ENCODE results near the gene PLA2G6.

The PLA2G6 gene

GRCh38 chr22:38107692-38108515, 73.7 kb downstream of the PLA2G6 start:
- DNase-seq = no peak

DNA sequence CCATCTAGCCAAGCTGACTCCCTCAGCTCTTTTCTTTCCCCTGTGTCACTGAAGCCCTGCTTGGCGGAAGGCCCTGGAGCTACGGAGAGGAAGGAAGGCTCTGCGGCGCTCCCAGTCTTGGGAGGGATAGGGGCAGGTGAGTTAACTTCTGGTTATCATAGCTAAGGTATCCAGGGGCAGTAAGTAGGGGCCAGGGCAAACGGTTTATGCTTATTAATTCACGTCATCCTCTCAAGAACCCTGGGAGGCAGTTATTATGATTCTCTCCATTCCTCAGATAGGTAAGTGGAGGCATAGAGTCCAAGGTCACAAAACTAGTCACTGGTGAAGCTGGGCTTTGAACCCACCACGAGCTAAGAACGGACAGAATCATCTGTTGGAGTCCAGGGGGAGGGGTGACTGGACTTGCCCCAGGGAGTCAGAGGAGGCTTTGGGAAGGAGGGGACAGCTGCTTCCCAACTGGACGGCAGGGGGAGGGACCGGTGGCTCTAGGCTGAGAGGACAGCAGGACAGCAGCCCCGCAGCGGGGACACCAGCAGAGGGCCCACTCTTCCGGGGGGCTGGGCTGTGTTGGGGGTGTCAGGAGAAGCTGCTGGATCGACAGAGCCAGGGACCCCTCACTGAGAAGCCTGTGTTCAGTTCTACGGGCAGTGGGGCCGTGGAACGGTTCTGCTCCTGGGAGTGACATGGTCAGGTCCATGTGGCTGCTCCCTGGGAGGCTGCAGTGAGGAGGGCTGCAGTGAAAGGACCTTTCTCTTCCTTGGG, 74.6 kb downstream of the PLA2G6 start:
- no peak for DNase-seq

DNA sequence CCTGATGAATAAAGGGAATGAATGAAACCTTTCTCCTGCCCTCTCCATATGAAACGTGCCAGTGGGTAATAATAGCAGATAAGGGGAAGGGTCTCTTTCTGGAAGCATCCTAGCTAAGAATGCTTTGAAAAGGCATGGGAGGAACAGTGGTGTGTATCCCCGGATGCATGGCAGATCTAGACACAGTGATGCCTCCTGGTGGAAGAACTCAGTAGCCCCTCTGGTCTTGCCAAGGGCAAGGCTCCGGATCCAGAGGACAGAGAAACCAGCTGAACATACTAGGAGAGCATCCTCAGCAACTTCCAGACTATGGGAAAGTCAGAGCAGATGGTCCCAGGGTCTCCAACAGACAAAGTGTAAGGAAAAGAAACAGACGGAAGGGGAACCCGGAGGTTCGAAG, 77.5 kb downstream of the PLA2G6 start:
- DNase-seq = no peak

DNA sequence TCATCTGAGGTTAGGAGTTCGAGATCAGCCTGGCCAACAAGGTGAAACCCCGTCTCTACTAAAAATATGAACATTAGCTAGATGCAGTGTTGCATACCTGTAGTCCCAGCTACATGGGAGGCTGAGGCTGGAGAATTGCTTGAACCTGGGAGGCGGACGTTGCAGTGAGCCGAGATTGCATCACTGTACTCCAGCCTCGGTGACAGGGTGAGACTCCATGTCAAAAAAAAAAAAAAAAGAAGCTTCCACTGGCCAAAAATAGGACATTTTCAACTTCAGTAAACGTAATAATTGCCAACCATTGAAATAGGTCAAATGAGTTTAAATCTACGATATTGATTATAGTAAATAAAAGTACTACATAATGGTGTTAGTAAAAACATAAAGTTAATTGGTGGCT, 78.0 kb downstream of the PLA2G6 start:
- no peak for DNase-seq

DNA sequence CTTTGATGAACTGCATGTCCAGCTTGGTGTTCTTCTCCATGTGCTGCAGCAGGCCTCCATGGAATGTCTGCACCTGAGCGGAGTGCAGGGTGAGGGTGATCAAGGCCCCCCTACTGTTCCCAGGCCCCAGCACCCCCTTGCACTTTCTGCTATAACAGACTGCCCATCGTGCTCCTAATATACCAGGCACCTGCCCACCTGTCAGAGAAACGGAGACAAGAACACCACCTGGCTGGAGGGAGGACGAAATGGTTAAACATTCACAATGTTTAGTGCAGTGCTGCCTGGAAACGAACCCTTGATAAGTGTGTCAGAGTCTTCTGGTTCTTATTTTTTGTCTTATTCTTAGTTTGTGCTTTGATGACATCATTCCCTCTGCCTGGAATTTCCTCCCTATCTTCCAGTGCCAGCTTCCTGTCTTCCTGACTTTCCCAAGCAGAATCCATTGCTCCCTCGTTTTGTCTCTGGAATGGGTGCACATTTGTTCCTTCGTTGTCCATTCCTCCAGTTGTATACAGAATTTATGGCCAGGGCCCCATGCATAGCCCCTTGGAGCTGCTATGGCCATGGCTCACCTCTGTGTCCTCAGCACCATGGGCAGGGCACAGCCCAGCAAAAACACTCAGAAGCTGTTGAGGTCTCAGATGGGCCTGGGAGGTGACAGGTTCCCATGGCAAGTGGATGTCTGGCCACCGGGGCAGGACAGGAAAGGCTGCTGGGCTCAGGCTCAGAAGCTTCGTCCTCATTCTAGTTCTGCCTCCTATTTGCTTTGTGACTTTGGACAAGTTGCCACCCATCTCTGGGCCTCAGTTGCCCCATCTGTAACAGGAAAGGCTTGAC, 83.0 kb downstream of the PLA2G6 start:
- no peak for DNase-seq

GRCh38 chr22:38097557-38098409, 83.8 kb downstream of the PLA2G6 start:
- DNase-seq = no peak

- no peak for DNase-seq
Observed at GRCh38 chr22:38097058-38097457, 84.6 kb downstream of the PLA2G6 start.

GRCh38 chr22:38089474-38089851, 92.2 kb downstream of the PLA2G6 start:
- no peak for DNase-seq

DNA sequence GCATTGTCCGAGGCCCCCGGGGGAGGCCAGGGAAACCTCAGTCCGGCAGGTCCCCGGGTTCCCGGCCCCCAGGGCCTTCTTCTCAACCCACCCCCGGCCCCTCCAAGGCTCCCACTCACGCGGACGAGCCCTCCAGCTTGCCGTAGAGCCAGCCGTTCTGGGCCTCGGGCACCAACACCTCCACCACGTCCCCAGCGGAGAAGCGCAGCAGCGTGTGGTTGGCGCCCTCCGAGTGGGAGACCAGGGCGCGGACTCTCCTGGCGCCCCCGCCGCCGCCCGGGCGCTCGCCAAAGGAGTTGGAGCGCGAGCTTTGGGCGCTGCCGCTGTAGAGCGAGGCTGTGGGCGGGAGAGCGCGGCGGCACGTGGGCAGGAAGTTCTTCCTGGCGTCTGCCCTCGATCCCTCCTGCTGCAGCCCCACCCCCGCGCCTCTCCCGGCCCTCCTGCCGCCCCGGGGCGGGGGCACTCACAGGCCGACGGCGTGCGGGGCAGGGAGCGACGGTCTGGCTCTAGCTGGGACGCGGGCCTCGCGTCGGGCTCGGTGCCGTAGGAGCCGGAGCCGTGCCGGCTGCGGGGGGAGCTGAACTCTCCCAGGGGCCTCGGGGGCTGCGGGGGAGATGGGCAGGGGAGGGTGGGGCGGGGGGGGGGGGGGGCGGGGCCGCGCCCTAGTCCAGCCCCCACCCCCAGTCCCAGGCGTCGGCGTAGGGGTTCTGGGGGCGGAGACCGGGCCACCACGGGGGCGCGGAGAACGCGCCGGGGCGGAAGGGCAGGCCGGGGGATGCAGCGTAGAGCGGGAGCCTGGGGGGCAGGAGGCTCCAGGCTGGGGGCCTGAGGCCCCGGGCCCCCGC, 92.8 kb downstream of the PLA2G6 start:
- DNase-seq = no peak

- no peak for DNase-seq
Observed at GRCh38 chr22:38087855-38088254, 93.8 kb downstream of the PLA2G6 start.

DNA sequence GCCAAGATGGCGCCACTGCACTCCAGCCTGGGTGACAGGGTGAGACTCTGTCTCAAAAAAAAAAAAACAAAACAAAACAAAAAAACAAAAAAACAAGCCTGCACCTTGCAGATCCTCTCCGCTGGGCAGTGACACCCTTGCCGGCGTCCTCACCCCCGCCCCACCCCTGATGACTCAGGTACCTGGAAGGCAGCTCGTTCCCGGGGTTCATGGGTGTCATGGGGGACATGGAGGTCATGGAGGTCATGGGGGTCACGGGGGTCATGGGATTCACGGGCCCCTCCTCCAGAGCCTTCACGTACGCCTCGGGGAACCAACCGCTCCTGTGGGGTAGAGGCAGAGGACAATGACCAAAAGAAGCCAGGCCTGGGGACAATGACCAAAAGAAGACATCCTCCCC, 94.7 kb downstream of the PLA2G6 start:
- DNase-seq = no peak

DNA sequence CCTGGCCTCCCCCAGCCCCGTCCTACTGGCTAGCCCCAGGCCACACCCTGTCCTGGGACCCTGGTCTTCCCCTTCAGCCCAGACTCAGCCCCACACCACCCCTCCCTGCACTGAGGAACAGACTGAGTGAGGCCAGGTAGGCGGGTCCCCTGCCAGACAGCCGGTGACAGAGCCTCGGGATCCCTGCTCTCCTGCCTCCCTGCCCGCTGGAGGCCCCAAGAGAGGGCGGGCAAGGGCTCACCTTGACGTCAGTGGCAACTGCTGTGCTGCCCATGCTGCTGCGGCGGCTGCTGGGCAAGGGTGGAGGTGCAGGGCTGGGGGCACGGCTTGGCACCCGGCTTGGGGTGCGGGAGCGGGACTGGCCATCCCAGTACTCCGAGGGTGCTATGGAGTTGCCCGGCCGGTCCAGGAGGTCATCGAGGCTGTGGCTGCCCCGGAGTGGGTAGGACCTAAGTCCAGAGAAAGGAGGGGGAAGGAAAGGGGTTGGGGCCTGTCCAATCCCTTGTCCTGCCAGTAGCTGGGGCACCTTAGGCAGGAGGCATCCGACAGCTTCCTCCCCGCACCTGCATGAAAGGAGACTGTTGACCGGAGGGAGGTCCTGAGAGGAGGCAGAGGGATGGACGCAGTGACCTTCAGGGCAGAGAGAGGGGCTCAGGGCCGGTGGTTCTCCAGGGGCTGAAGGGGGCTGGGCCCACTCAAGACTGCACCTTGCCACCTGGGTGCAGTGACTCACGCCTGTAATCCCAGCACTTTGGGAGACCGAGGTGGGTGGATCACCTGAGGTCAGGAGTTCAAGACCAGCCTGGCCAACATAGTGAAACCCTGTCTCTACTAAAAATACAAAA, 95.4 kb downstream of the PLA2G6 start:
- DNase-seq = no peak

GRCh38 chr22:38085501-38085900, 96.1 kb downstream of the PLA2G6 start:
- no peak for DNase-seq

GRCh38 chr22:38085056-38085455, 96.6 kb downstream of the PLA2G6 start:
- DNase-seq = no peak

DNA sequence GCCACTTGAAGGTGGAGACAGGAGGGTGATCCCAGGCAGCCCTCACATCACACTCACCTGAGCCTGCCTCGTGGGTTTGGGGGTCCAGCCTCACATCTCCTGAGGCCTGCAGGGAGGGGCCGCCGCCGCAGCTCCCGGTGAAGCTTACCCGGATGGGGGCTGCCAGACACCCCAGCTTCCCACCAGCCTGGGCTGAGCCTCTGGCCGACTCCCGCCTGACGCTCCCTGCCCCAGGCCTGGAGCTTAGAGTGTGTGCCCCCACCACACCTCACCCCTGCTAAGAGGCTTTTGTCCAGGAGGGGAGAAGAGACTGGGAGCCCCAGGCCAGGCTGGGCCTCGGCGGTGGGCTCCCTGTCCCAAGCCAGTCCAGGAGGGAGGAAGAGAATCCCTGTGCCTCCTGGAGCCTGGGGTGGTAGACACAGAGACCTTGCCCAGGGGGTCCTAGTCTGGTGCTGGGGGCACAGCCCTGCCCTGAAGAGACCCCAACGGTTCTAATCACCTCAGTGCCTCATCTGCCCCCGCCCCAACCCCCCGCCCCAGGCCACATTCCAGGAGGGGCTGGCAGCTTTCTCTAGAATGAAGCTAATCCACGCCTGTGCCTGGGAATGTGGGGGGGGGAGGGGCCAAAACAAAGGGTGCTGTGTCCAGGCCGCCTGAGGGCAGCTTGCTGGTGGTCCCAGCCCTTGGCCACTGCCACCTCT, 97.5 kb downstream of the PLA2G6 start, which contains the start of gene SLC16A8:
TSS of gene SLC16A8 (minus strand) at position 254 of the 701 bp plus-strand sequence. CDS start 1,311 bp downstream, outside the sequence.
- DNase-seq = no peak

DNA sequence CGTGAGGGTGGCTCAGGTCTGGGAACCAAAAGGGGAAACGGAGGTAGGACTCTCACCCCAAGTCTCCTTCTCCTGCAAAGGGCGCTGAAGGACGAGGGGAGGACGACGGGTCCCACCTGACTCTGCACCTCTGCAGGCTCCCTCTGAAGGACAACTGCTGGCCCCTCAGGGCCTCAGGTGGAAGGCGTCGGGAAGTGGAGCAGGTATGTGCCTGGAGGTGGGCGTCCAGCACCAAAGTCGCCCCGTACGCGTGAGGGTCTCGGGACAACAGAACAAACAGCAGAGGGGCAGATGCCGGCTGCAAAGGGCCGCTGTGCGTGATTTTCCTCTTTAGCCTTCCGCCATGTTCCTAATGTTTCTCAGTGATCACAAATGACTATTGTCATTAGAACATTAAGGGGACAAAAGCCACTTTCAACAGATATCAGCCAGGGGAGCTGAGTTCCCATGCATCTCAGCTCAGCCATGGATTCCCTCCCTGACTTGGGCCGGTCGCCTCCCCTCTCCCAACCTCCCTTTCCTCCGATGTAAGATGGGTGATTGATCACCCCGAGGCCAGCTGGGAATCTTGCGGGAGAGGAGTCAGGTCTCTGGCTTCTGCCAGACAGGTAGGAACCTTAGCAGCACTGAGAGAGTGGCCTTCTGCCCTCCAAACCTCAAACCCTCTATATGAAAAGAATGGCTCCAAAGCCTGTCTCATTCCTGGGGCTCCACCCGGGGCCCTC, 98.5 kb downstream of the PLA2G6 start:
- DNase-seq = no peak

- DNase-seq = no peak
Observed at GRCh38 chr22:38081941-38082828, 99.4 kb downstream of the PLA2G6 start.

DNA sequence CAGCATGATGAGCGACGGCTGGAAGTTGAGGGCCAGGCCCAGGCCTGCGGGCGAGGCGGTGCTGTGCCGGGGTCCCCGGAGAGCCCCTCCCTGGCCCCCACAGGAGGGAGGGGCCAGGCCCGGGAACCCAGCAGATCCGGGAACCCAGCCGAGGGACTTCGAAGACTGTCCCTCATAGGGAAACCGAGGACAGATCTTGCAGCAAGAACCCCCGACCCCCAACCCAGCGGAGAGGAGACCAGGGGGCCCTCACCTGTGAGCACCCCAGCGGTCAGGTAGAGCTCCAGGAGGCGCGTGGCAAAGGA, 100.0 kb downstream of the PLA2G6 start:
- no peak for DNase-seq

All from DMS79 (cell line).